DND-41 (cell line): ENCODE results near the gene PRDM5.

Experiments
- ATAC-seq: fragments of 200-7000 bp; cut with Tn5 transposase; 3 replicates; pipeline ENCODE4 v1.9.1; 2021; ENCODE audit warnings: low read depth; ENCODE audit not compliant: insufficient read depth
- DNase-seq: peaks from one replicate; pipeline ENCODE4 v3.0.0-alpha.2; 2020
- H2AFZ ChIP-seq: 2 replicates; pipeline ENCODE4 v1.6.0; 2012; ENCODE audit warnings: low read depth, low read length
- H3K27ac ChIP-seq: 2 replicates; pipeline ENCODE4 v1.5.1; 2012; ENCODE audit warnings: low read length, inconsistent platforms
- H3K27me3 ChIP-seq: fragments of 200-600 bp; sonication (generic); 2 replicates; pipeline ENCODE4 v1.6.0; 2012; ENCODE audit warnings: low read length, mild to moderate bottlenecking, inconsistent platforms; ENCODE audit not compliant: insufficient read depth, poor library complexity
- H3K36me3 ChIP-seq: 2 replicates; pipeline ENCODE4 v1.5.1; 2012; ENCODE audit warnings: low read length, inconsistent platforms; ENCODE audit not compliant: insufficient read depth
- H3K4me1 ChIP-seq: 2 replicates; pipeline ENCODE4 v1.5.1; 2012; ENCODE audit warnings: mild to moderate bottlenecking, low read length; ENCODE audit not compliant: insufficient read depth
- H3K4me2 ChIP-seq: 2 replicates; pipeline ENCODE4 v1.6.0; 2012; ENCODE audit warnings: mild to moderate bottlenecking, moderate library complexity, low read length, inconsistent platforms; ENCODE audit not compliant: insufficient read depth
- H3K4me3 ChIP-seq, 2 experiments: fragments of 200-600 bp in 1 of 2; shearing (Covaris generic) in 1 of 2; 2 replicates each; pipeline ENCODE4 v1.5.1; 2012 to 2016; ENCODE audit warnings: inconsistent platforms in 2 of 2, low read length in 2 of 2, mild to moderate bottlenecking in 2 of 2, low read depth in 1 of 2, moderate library complexity in 1 of 2
- H3K79me2 ChIP-seq: 2 replicates; pipeline ENCODE4 v1.6.0; 2012; ENCODE audit warnings: low read length, inconsistent platforms; ENCODE audit not compliant: insufficient read depth
- H3K9ac ChIP-seq: 2 replicates; pipeline ENCODE4 v1.6.0; 2012; ENCODE audit warnings: low read depth, mild to moderate bottlenecking, inconsistent platforms, low read length, moderate library complexity
- H3K9me3 ChIP-seq: 2 replicates; pipeline ENCODE4 v1.5.1; 2012; ENCODE audit warnings: low read length, moderate library complexity, mild to moderate bottlenecking, inconsistent platforms; ENCODE audit not compliant: insufficient read depth, severe bottlenecking
- H4K20me1 ChIP-seq: 2 replicates; pipeline ENCODE4 v1.6.0; 2012; ENCODE audit warnings: low read length; ENCODE audit not compliant: insufficient read depth
- CTCF ChIP-seq: IDR thresholded peaks from 2 replicates; pipeline ENCODE4 v1.5.1; 2012; ENCODE audit warnings: borderline replicate concordance, low read length, moderate library complexity, mild to moderate bottlenecking; ENCODE audit not compliant: poor library complexity, severe bottlenecking; ENCODE audit errors: extremely low read depth
- EZH2 ChIP-seq: IDR thresholded peaks from 3 replicates; pipeline ENCODE4 v1.6.1; 2012; ENCODE audit warnings: borderline replicate concordance, low read depth, mild to moderate bottlenecking, moderate library complexity, low read length, inconsistent platforms; ENCODE audit not compliant: severe bottlenecking

Gene PRDM5

GRCh38 chr4:120683897-120684540 lies 238.5 kb downstream of the PRDM5 start:
- Histone ChIP-seq H3K79me2 (no peaks in the 10 kb centered on the region), H3K4me3 (no peak overlapping the region), H3K36me3 (no peaks in the 10 kb centered on the region), H2AFZ (no peak overlapping the region), H3K9me3 (no peaks in the 10 kb centered on the region), H3K9ac (no peak overlapping the region), H3K27ac (no peak overlapping the region), H3K27me3 (no peaks in the 10 kb centered on the region), H4K20me1 (no peaks in the 10 kb centered on the region), H3K4me2 (no peak overlapping the region), H3K4me1 (no peaks in the 10 kb centered on the region)
- no peak for TF ChIP-seq EZH2
- TF ChIP-seq CTCF: no peak
- DNase-seq (no peak), ATAC-seq (no peak)

- H3K4me3 ChIP-seq: no peak overlapping the region
- H3K4me1 ChIP-seq: no peaks in the 10 kb centered on the region
- no peak overlapping the region for H3K4me2 ChIP-seq
- TF ChIP-seq EZH2 (no peak), CTCF (no peak)
- H2AFZ ChIP-seq: no peak overlapping the region
- H3K36me3 ChIP-seq: no peaks in the 10 kb centered on the region
- H4K20me1 ChIP-seq: no peaks in the 10 kb centered on the region
- no peaks in the 10 kb centered on the region for H3K27me3 ChIP-seq
- no peak overlapping the region for H3K9ac ChIP-seq
- no peaks in the 10 kb centered on the region for H3K79me2 ChIP-seq
- no peak overlapping the region for H3K27ac ChIP-seq
- no peak for DNase-seq
- no peak for ATAC-seq
- no peaks in the 10 kb centered on the region for H3K9me3 ChIP-seq
Observed at GRCh38 chr4:120682981-120683380, 239.5 kb downstream of the PRDM5 start.

DNA sequence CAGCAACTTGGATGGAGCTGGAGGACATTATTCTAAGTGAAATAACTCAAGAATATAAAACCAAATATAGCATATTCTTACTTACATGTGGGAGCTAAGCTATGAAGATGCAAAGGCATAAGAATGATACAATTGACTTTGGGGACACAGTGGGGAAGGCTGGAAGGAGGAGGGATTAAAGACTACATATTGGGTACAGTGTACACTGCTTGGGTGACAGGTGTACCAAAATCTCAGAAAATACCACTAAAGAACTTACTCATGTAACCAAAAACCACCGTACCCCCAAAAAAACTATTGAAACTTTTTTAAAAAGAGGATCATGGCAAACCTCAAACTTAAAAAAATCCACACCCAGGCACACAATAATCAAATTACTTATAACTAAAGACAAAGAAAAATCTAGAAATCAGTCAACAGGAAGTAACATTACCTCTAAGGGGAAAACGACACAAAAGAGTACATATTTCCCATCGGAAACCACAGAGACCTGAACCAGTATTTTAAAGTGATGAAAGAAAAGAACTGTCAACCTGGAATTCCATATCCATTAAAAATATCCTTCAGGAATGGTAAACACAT lies 241.8 kb downstream of the PRDM5 start:
- no peak overlapping the region for H2AFZ ChIP-seq
- TF ChIP-seq EZH2 (no peak), CTCF (no peak)

More for the DNA sequence above, 241.8 kb downstream of the PRDM5 start:
- Histone ChIP-seq H3K4me3 (no peak overlapping the region), H3K36me3 (no peaks in the 10 kb centered on the region), H4K20me1 (no peaks in the 10 kb centered on the region), H3K9me3 (no peaks in the 10 kb centered on the region), H3K4me2 (no peak overlapping the region), H3K27me3 (no peaks in the 10 kb centered on the region), H3K79me2 (no peaks in the 10 kb centered on the region), H3K27ac (no peak overlapping the region), H3K9ac (no peak overlapping the region), H3K4me1 (no peaks in the 10 kb centered on the region)
- ATAC-seq: no peak
- DNase-seq: no peak
